OCI-LY7 (cell line): ENCODE measurements around the gene OPCML.

ENCODE experiments used
- CTCF ChIP-seq: fragments of 200-600 bp; sonication (generic); conservative IDR thresholded peaks from 2 replicates; pipeline ENCODE4 v1.5.1; 2014; ENCODE audit warnings: mild to moderate bottlenecking, antibody characterized with exemption, low read length, moderate library complexity, mixed read lengths
- EZH2phosphoT487 ChIP-seq: fragments of 200-600 bp; sonication (generic); IDR thresholded peaks from 2 replicates; pipeline ENCODE4 v1.6.1; 2018; ENCODE audit warnings: low read depth, borderline replicate concordance, mild to moderate bottlenecking, mixed run types, antibody characterized with exemption, low read length, moderate library complexity, mixed read lengths

- TF ChIP-seq CTCF (no peak), EZH2phosphoT487 (no peak)
Observed at GRCh38 chr11:133146697-133147306, 385.5 kb downstream of the OPCML start.
